KMS-11 (cell line): Measurements from ENCODE around the gene OR10A3.

Source experiments
- H2AFZ ChIP-seq: fragments of 200-600 bp; sonication (generic); 2 replicates; pipeline ENCODE4 v1.6.1; 2016; ENCODE audit warnings: antibody characterized with exemption, mixed run types, low read depth
- H3K27ac ChIP-seq: fragments of 200-600 bp; sonication (generic); 2 replicates; pipeline ENCODE4 v1.6.1; 2016; ENCODE audit warnings: mild to moderate bottlenecking, mixed run types
- H3K27me3 ChIP-seq: fragments of 200-600 bp; sonication (generic); 2 replicates; pipeline ENCODE4 v1.6.1; 2017; ENCODE audit warnings: mild to moderate bottlenecking, low read depth, mixed run types, moderate library complexity; ENCODE audit not compliant: insufficient read depth
- H3K36me3 ChIP-seq: fragments of 200-600 bp; sonication (generic); 2 replicates; pipeline ENCODE4 v1.6.1; 2017; ENCODE audit warnings: mild to moderate bottlenecking, mixed run types; ENCODE audit not compliant: insufficient read depth
- H3K4me1 ChIP-seq: fragments of 200-600 bp; sonication (generic); 2 replicates; pipeline ENCODE4 v1.6.1; 2016; ENCODE audit warnings: mild to moderate bottlenecking, low read depth, mixed run types; ENCODE audit not compliant: poor library complexity, severe bottlenecking
- H3K4me2 ChIP-seq: fragments of 200-600 bp; sonication (generic); 2 replicates; pipeline ENCODE4 v1.7.0; 2016; ENCODE audit warnings: mild to moderate bottlenecking, mixed run types
- H3K4me3 ChIP-seq: fragments of 200-600 bp; sonication (generic); IDR thresholded peaks from 2 replicates; pipeline ENCODE4 v1.6.1; 2017; ENCODE audit warnings: low read depth, low read length, mixed read lengths; ENCODE audit not compliant: insufficient read depth
- H3K79me2 ChIP-seq: fragments of 200-600 bp; sonication (generic); 2 replicates; pipeline ENCODE4 v1.6.1; 2016; ENCODE audit warnings: low read depth, mixed run types; ENCODE audit not compliant: insufficient read depth
- H3K9ac ChIP-seq: fragments of 200-600 bp; sonication (generic); 2 replicates; pipeline ENCODE4 v1.6.1; 2016; ENCODE audit warnings: mild to moderate bottlenecking, mixed run types
- H4K20me1 ChIP-seq: fragments of 200-600 bp; sonication (generic); 2 replicates; pipeline ENCODE4 v1.6.1; 2016; ENCODE audit warnings: mild to moderate bottlenecking, mixed run types; ENCODE audit not compliant: insufficient read depth
- TF ChIP-seq, protein P1 (sequence below): fragments of 200-600 bp; sonication (generic); conservative IDR thresholded peaks from 2 replicates; pipeline ENCODE4 v1.6.1; 2017; ENCODE audit warnings: low read depth, mild to moderate bottlenecking, antibody characterized with exemption, low read length, moderate library complexity, mixed read lengths

Gene OR10A3

GRCh38 chr11:7904917-7905316 lies 36.6 kb downstream of the OR10A3 start:
- no peak overlapping the region for H3K4me2 ChIP-seq
- H3K4me3 ChIP-seq: no peak overlapping the region
- H2AFZ ChIP-seq: no peak overlapping the region
- H3K27me3 ChIP-seq: no peaks in the 10 kb centered on the region
- no peaks in the 10 kb centered on the region for H3K4me1 ChIP-seq
- no peak overlapping the region for H3K27ac ChIP-seq
- H3K79me2 ChIP-seq: no peaks in the 10 kb centered on the region
- no peaks in the 10 kb centered on the region for H3K36me3 ChIP-seq
- no peak overlapping the region for H3K9ac ChIP-seq
- H4K20me1 ChIP-seq: no peaks in the 10 kb centered on the region
- TF ChIP-seq, protein P1, sequence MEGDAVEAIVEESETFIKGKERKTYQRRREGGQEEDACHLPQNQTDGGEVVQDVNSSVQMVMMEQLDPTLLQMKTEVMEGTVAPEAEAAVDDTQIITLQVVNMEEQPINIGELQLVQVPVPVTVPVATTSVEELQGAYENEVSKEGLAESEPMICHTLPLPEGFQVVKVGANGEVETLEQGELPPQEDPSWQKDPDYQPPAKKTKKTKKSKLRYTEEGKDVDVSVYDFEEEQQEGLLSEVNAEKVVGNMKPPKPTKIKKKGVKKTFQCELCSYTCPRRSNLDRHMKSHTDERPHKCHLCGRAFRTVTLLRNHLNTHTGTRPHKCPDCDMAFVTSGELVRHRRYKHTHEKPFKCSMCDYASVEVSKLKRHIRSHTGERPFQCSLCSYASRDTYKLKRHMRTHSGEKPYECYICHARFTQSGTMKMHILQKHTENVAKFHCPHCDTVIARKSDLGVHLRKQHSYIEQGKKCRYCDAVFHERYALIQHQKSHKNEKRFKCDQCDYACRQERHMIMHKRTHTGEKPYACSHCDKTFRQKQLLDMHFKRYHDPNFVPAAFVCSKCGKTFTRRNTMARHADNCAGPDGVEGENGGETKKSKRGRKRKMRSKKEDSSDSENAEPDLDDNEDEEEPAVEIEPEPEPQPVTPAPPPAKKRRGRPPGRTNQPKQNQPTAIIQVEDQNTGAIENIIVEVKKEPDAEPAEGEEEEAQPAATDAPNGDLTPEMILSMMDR: no peak

DNA sequence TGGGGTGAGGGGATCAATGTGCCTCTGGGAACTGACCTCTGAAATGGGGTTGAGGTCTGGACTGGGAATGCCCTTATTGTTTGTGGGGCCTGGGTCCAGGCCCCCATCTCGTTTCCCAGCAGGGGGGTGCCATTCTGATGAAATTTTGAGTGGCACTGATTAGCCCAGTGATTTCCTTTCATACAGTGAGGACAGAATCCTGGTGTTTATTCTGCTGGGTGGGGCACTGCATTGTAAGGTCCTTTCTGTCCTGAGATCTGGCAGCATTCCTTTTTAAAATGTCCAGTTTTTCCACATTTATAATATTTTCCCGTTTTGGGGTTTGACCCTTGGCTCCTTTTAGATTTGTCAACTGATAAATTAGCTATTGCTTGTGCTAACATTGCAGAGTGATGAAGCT lies 37.6 kb downstream of the OR10A3 start:
- Histone ChIP-seq H3K4me1 (no peaks in the 10 kb centered on the region), H3K4me2 (no peak overlapping the region), H3K27me3 (no peaks in the 10 kb centered on the region), H3K27ac (no peak overlapping the region), H3K9ac (no peak overlapping the region), H2AFZ (no peak overlapping the region), H3K36me3 (no peaks in the 10 kb centered on the region), H3K79me2 (no peaks in the 10 kb centered on the region), H4K20me1 (no peaks in the 10 kb centered on the region), H3K4me3 (no peak overlapping the region)
- TF ChIP-seq, protein P1: no peak

- no peaks in the 10 kb centered on the region for H3K4me1 ChIP-seq
- no peaks in the 10 kb centered on the region for H3K36me3 ChIP-seq
- H4K20me1 ChIP-seq: no peaks in the 10 kb centered on the region
- no peak overlapping the region for H3K9ac ChIP-seq
- H2AFZ ChIP-seq: no peak overlapping the region
- H3K27me3 ChIP-seq: no peaks in the 10 kb centered on the region
- H3K4me3 ChIP-seq: no peak overlapping the region
- H3K27ac ChIP-seq: no peak overlapping the region
- H3K79me2 ChIP-seq: no peaks in the 10 kb centered on the region
- H3K4me2 ChIP-seq: no peak overlapping the region
- TF ChIP-seq, protein P1: no peak
These were observed 40.1 kb downstream of the OR10A3 start for GRCh38 chr11:7901319-7901854.

GRCh38 chr11:7900686-7901085 lies 40.8 kb downstream of the OR10A3 start:
- Histone ChIP-seq H3K4me2 (no peak overlapping the region), H3K36me3 (no peaks in the 10 kb centered on the region)
- TF ChIP-seq, protein P1: no peak

More at GRCh38 chr11:7900686-7901085, 40.8 kb downstream of the OR10A3 start:
- Histone ChIP-seq H3K27me3 (no peaks in the 10 kb centered on the region), H3K4me1 (no peaks in the 10 kb centered on the region), H3K27ac (no peak overlapping the region), H3K4me3 (no peak overlapping the region), H2AFZ (no peak overlapping the region), H3K79me2 (no peaks in the 10 kb centered on the region), H3K9ac (no peak overlapping the region), H4K20me1 (no peaks in the 10 kb centered on the region)
